Activated CD8-positive, alpha-beta T cell treated with anti-CD3 and anti-CD28 coated beads, Interleukin-2, amount 10 ng/mL, durations not matched to agents 7 days and 5 days (primary cell): Measurements from ENCODE around the gene SFPQ. TPM values are rescaled to one million over a fixed set of nuclear protein-coding genes. Genes with fewer than 3 reads are reported as not detected.
"Not testable (repeated sequence)": the region's sequence is repeated elsewhere in the genome, so short reads cannot be mapped to it uniquely, and the experiment has no call there.

Experiments used
- ATAC-seq: fragments of 150-1000 bp; cut with Tn5 transposase; one replicate; pipeline ENCODE4 v1.10.0; 2021; ENCODE audit warnings: moderate library complexity
- CTCF ChIA-PET: fragments of 350-600 bp; sonication (Branson Sonifier 250); formaldehyde crosslinking; loops from one replicate; lab custom pipeline; 2021; ENCODE audit warnings: antibody characterized with exemption; lab: Charles Lee
- POLR2A ChIA-PET: fragments of 350-600 bp; sonication (Branson Sonifier 250); formaldehyde crosslinking; loops from one replicate; lab custom pipeline; 2021; ENCODE audit warnings: antibody characterized with exemption; lab: Charles Lee
- DNase-seq: peaks from one replicate; pipeline ENCODE4 v3.0.0-alpha.2; 2020
- H3K27ac Mint-ChIP-seq: one replicate; pipeline ENCODE4 v1.8.0; 2021; ENCODE audit warnings: mild to moderate bottlenecking, mixed read lengths
- H3K27me3 Mint-ChIP-seq: one replicate; pipeline ENCODE4 v1.8.0; 2021; ENCODE audit warnings: low read depth, mixed read lengths
- H3K36me3 Mint-ChIP-seq: one replicate; pipeline ENCODE4 v1.8.0; 2021; ENCODE audit warnings: low read depth, mixed read lengths
- H3K4me1 Mint-ChIP-seq: one replicate; pipeline ENCODE4 v1.8.0; 2021; ENCODE audit warnings: low read depth, mixed read lengths
- H3K4me3 Mint-ChIP-seq: one replicate; pipeline ENCODE4 v1.8.0; 2021; ENCODE audit warnings: mild to moderate bottlenecking, mixed read lengths
- H3K9me3 Mint-ChIP-seq: one replicate; pipeline ENCODE4 v1.8.0; 2022; ENCODE audit warnings: mixed read lengths; ENCODE audit not compliant: insufficient read depth
- total RNA-seq, 2 experiments: library from RNA; stranded (reverse); gene quantifications; one replicate each; pipeline ENCODE4 v1.2.3, GENCODE V29; 2021

Gene SFPQ
- total RNA-seq, 2 experiments from 2014 or later: 348 to 360 TPM

- Mint-ChIP-seq H3K9me3 (no peaks in the 10 kb centered on the region), H3K4me3 (no peak overlapping the region), H3K27ac (no peak overlapping the region), H3K4me1 (peaks cover 2% of the 10 kb centered on the region), H3K36me3 (peaks cover 42% of the 10 kb centered on the region), H3K27me3 (no peaks in the 10 kb centered on the region)
- ATAC-seq: no peak
- ChIA-PET CTCF (no interaction called here), POLR2A (no interaction called here)
- no peak for DNase-seq
Observed at GRCh38 chr1:35173909-35174540, 18.9 kb downstream of the SFPQ start.

GRCh38 chr1:35173491-35173890 lies 19.5 kb downstream of the SFPQ start:
- POLR2A ChIA-PET: no interaction called here
- Mint-ChIP-seq H3K36me3 (peaks cover 36% of the 10 kb centered on the region), H3K4me1 (no peaks in the 10 kb centered on the region), H3K4me3 (no peak overlapping the region), H3K9me3 (no peaks in the 10 kb centered on the region), H3K27ac (no peak overlapping the region), H3K27me3 (no peaks in the 10 kb centered on the region)
- DNase-seq: no peak
- no peak for ATAC-seq
- CTCF ChIA-PET: interaction anchor here (1.1 kb wide), 1 partner anchor 13 kb away, joined by 3 read pairs; no protein-coding TSS in a partner anchor

GRCh38 chr1:35172022-35172421 lies 20.9 kb downstream of the SFPQ start:
- Mint-ChIP-seq H3K36me3 (peaks cover 23% of the 10 kb centered on the region), H3K27ac (no peak overlapping the region), H3K27me3 (peaks cover 2% of the 10 kb centered on the region), H3K9me3 (no peaks in the 10 kb centered on the region), H3K4me1 (no peaks in the 10 kb centered on the region), H3K4me3 (no peak overlapping the region)
- DNase-seq (no peak), ATAC-seq (peak; percentile 6)
- POLR2A ChIA-PET: no interaction called here
- CTCF ChIA-PET: interaction anchor here (1.1 kb wide), 1 partner anchor 14 kb away, joined by 3 read pairs; no protein-coding TSS in a partner anchor

GRCh38 chr1:35171579-35171978 lies 21.4 kb downstream of the SFPQ start:
- ATAC-seq: peak; percentile 24
- ChIA-PET POLR2A (no interaction called here), CTCF (no interaction called here)
- H3K36me3 Mint-ChIP-seq: peaks cover 21% of the 10 kb centered on the region
- no peak overlapping the region for H3K4me3 Mint-ChIP-seq
- DNase-seq: no peak
- no peaks in the 10 kb centered on the region for H3K4me1 Mint-ChIP-seq
- no peak overlapping the region for H3K27ac Mint-ChIP-seq
- H3K27me3 Mint-ChIP-seq: peaks cover 2% of the 10 kb centered on the region
- H3K9me3 Mint-ChIP-seq: no peaks in the 10 kb centered on the region

- ChIA-PET CTCF (no interaction called here), POLR2A (no interaction called here)
- no peak for ATAC-seq
- Mint-ChIP-seq H3K9me3 (peaks cover 3% of the 10 kb centered on the region), H3K36me3 (no peaks in the 10 kb centered on the region), H3K4me1 (peaks cover 3% of the 10 kb centered on the region), H3K27me3 (peaks cover 2% of the 10 kb centered on the region), H3K27ac (no peak overlapping the region), H3K4me3 (no peak overlapping the region)
- no peak for DNase-seq
Observed at GRCh38 chr1:35164893-35165292, 28.1 kb downstream of the SFPQ start.

GRCh38 chr1:35151220-35151619 lies 41.7 kb downstream of the SFPQ start:
- DNase-seq (no peak), ATAC-seq (no peak)
- Mint-ChIP-seq H3K36me3 (no peaks in the 10 kb centered on the region), H3K9me3 (no peaks in the 10 kb centered on the region), H3K4me3 (no peak overlapping the region), H3K4me1 (peaks cover 5% of the 10 kb centered on the region), H3K27ac (no peak overlapping the region), H3K27me3 (no peaks in the 10 kb centered on the region)
- CTCF ChIA-PET: no interaction called here
- POLR2A ChIA-PET: no interaction called here

- H3K27ac Mint-ChIP-seq, H3K9me3 Mint-ChIP-seq, DNase-seq, POLR2A ChIA-PET, H3K36me3 Mint-ChIP-seq, H3K4me3 Mint-ChIP-seq, H3K27me3 Mint-ChIP-seq, ATAC-seq, H3K4me1 Mint-ChIP-seq: not testable (repeated sequence)
- CTCF ChIA-PET: interaction anchor here (1.0 kb wide), 1 partner anchor 19 kb away, joined by 3 read pairs; no protein-coding TSS in a partner anchor
Observed at GRCh38 chr1:35145892-35146549, 46.9 kb downstream of the SFPQ start.

- ATAC-seq: no peak
- Mint-ChIP-seq H3K4me3 (no peak overlapping the region), H3K27ac (no peak overlapping the region), H3K27me3 (peaks cover 5% of the 10 kb centered on the region), H3K36me3 (no peaks in the 10 kb centered on the region), H3K9me3 (no peaks in the 10 kb centered on the region), H3K4me1 (peaks cover 10% of the 10 kb centered on the region)
- no peak for DNase-seq
- ChIA-PET CTCF (no interaction called here), POLR2A (no interaction called here)
Observed at GRCh38 chr1:35143737-35144508, 49.0 kb downstream of the SFPQ start.

- H3K4me3 Mint-ChIP-seq, DNase-seq, H3K4me1 Mint-ChIP-seq, H3K27ac Mint-ChIP-seq, H3K36me3 Mint-ChIP-seq, ATAC-seq, POLR2A ChIA-PET, H3K27me3 Mint-ChIP-seq, CTCF ChIA-PET, H3K9me3 Mint-ChIP-seq: not testable (repeated sequence)
Observed at GRCh38 chr1:35142728-35143127, 50.2 kb downstream of the SFPQ start.

GRCh38 chr1:35142294-35142693 lies 50.7 kb downstream of the SFPQ start:
- ATAC-seq, H3K27me3 Mint-ChIP-seq, DNase-seq, H3K36me3 Mint-ChIP-seq, H3K27ac Mint-ChIP-seq, H3K9me3 Mint-ChIP-seq, POLR2A ChIA-PET, CTCF ChIA-PET, H3K4me3 Mint-ChIP-seq, H3K4me1 Mint-ChIP-seq: not testable (repeated sequence)

- H3K36me3 Mint-ChIP-seq, H3K9me3 Mint-ChIP-seq, H3K27ac Mint-ChIP-seq, CTCF ChIA-PET, DNase-seq, H3K4me3 Mint-ChIP-seq, ATAC-seq, POLR2A ChIA-PET, H3K4me1 Mint-ChIP-seq, H3K27me3 Mint-ChIP-seq: not testable (repeated sequence)
Observed at GRCh38 chr1:35137590-35137989, 55.4 kb downstream of the SFPQ start.

- Mint-ChIP-seq H3K27ac (no peak overlapping the region), H3K4me3 (no peak overlapping the region), H3K27me3 (no peaks in the 10 kb centered on the region), H3K36me3 (no peaks in the 10 kb centered on the region), H3K9me3 (no peaks in the 10 kb centered on the region), H3K4me1 (no peaks in the 10 kb centered on the region)
- DNase-seq (no peak), ATAC-seq (no peak)
- ChIA-PET POLR2A (no interaction called here), CTCF (no interaction called here)
Observed at GRCh38 chr1:35136780-35137179, 56.2 kb downstream of the SFPQ start.
